Hepatocyte (in vitro differentiated cells): ENCODE results near the gene C14orf180. TPM values are rescaled to one million over a fixed set of nuclear protein-coding genes. Genes with fewer than 3 reads are reported as not detected.

Experiments used
- DNase-seq: peaks from one replicate; pipeline ENCODE4 v3.0.0-alpha.2; 2016; ENCODE audit warnings: low spot score
- H2AFZ ChIP-seq: fragments of 200-600 bp; sonication (generic); 2 replicates; pipeline ENCODE4 v1.6.0; 2016; ENCODE audit warnings: antibody characterized with exemption, mild to moderate bottlenecking
- H3K27ac ChIP-seq: fragments of 200-600 bp; sonication (generic); 2 replicates; pipeline ENCODE4 v1.5.1; 2016; ENCODE audit warnings: mild to moderate bottlenecking
- H3K27me3 ChIP-seq: fragments of 200-600 bp; sonication (generic); 2 replicates; pipeline ENCODE4 v1.6.1; 2016
- H3K36me3 ChIP-seq: fragments of 200-600 bp; sonication (generic); replicated peaks from 2 replicates; pipeline ENCODE4 v1.5.1; 2016; ENCODE audit warnings: low read depth; ENCODE audit not compliant: insufficient read depth
- H3K4me1 ChIP-seq: fragments of 200-600 bp; sonication (generic); 2 replicates; pipeline ENCODE4 v1.5.1; 2016; ENCODE audit warnings: mild to moderate bottlenecking, moderate library complexity; ENCODE audit not compliant: insufficient read depth
- H3K4me2 ChIP-seq: fragments of 200-600 bp; sonication (generic); 2 replicates; pipeline ENCODE4 v1.6.0; 2016
- H3K4me3 ChIP-seq: fragments of 200-600 bp; sonication (generic); 2 replicates; pipeline ENCODE4 v1.5.1; 2016; ENCODE audit warnings: mild to moderate bottlenecking
- H3K79me2 ChIP-seq: fragments of 200-600 bp; sonication (generic); 2 replicates; pipeline ENCODE4 v1.6.0; 2017; ENCODE audit warnings: mild to moderate bottlenecking
- H3K9me2 ChIP-seq: fragments of 200-600 bp; sonication (generic); replicated peaks from 2 replicates; pipeline ENCODE4 v1.6.0; 2017; ENCODE audit warnings: mild to moderate bottlenecking; ENCODE audit not compliant: insufficient read depth
- H3K9me3 ChIP-seq: fragments of 200-600 bp; sonication (generic); 2 replicates; pipeline ENCODE4 v1.5.1; 2016; ENCODE audit warnings: low read depth, mild to moderate bottlenecking
- H4K20me1 ChIP-seq: fragments of 200-600 bp; sonication (generic); 2 replicates; pipeline ENCODE4 v1.6.0; 2016; ENCODE audit warnings: mild to moderate bottlenecking; ENCODE audit not compliant: insufficient read depth, poor library complexity, severe bottlenecking
- EZH2 ChIP-seq: fragments of 200-600 bp; sonication (generic); IDR thresholded peaks from 2 replicates; pipeline ENCODE4 v1.6.1; 2016; ENCODE audit warnings: antibody characterized with exemption, mild to moderate bottlenecking, borderline replicate concordance
- EZH2phosphoT487 ChIP-seq: fragments of 200-600 bp; sonication (generic); IDR thresholded peaks from one replicate; pipeline ENCODE4 v1.6.1; 2018; ENCODE audit warnings: antibody characterized with exemption, mild to moderate bottlenecking, low read depth, moderate library complexity; ENCODE audit not compliant: unreplicated experiment, severe bottlenecking
- WGBS: methylation state at CpG from one replicate; pipeline ENCODE4 v1.1.6; 2016; ENCODE audit warnings: low lambda C conversion rate; ENCODE audit errors: missing lambda C conversion rate; 5-methylcytosine and 5-hydroxymethylcytosine counted together
- polyA plus RNA-seq: library from polyadenylated mRNA; unstranded; fragments of >200 nt; fragmentation: Nextera tagmentation; extraction: Ambion mirVana; gene quantifications from 2 replicates; pipeline ENCODE4 v1.2.1, GENCODE V29; 2016
- total RNA-seq: library from RNA; depleted of rRNA; stranded (reverse); fragments of >200 nt; gene quantifications from 2 replicates; pipeline ENCODE4 v1.2.3, GENCODE V29; 2014
- TF ChIP-seq, protein P1 (sequence below): fragments of 200-600 bp; sonication (generic); IDR thresholded peaks from 2 replicates; pipeline ENCODE4 v1.5.1; 2016; ENCODE audit warnings: antibody characterized with exemption, mild to moderate bottlenecking; ENCODE audit not compliant: poor library complexity

The C14orf180 gene
- total and polyA plus RNA-seq, 2 experiments from 2014 or later, result 1.1 to 1.2 TPM

- Histone ChIP-seq H3K4me2 (peak overlapping the region; percentile 63), H3K27me3 (no peaks in the 10 kb centered on the region), H3K9me3 (no peaks in the 10 kb centered on the region), H3K79me2 (no peaks in the 10 kb centered on the region), H2AFZ (no peak overlapping the region), H3K27ac (peak overlapping the region; percentile 37), H3K4me1 (peaks cover 59% of the 10 kb centered on the region), H3K4me3 (no peak overlapping the region), H3K36me3 (no peaks in the 10 kb centered on the region), H4K20me1 (no peaks in the 10 kb centered on the region), H3K9me2 (no peaks in the 10 kb centered on the region)
- TF ChIP-seq, protein P1, sequence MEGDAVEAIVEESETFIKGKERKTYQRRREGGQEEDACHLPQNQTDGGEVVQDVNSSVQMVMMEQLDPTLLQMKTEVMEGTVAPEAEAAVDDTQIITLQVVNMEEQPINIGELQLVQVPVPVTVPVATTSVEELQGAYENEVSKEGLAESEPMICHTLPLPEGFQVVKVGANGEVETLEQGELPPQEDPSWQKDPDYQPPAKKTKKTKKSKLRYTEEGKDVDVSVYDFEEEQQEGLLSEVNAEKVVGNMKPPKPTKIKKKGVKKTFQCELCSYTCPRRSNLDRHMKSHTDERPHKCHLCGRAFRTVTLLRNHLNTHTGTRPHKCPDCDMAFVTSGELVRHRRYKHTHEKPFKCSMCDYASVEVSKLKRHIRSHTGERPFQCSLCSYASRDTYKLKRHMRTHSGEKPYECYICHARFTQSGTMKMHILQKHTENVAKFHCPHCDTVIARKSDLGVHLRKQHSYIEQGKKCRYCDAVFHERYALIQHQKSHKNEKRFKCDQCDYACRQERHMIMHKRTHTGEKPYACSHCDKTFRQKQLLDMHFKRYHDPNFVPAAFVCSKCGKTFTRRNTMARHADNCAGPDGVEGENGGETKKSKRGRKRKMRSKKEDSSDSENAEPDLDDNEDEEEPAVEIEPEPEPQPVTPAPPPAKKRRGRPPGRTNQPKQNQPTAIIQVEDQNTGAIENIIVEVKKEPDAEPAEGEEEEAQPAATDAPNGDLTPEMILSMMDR, result no peak
- TF ChIP-seq EZH2, result no peak
- no peak for TF ChIP-seq EZH2phosphoT487
- DNase-seq, result no peak
- WGBS, result 87% methylated on average over 8 of the region's 9 CpGs
Observed at GRCh38 chr14:104581521-104581920, 2.0 kb downstream of the C14orf180 start.

DNA sequence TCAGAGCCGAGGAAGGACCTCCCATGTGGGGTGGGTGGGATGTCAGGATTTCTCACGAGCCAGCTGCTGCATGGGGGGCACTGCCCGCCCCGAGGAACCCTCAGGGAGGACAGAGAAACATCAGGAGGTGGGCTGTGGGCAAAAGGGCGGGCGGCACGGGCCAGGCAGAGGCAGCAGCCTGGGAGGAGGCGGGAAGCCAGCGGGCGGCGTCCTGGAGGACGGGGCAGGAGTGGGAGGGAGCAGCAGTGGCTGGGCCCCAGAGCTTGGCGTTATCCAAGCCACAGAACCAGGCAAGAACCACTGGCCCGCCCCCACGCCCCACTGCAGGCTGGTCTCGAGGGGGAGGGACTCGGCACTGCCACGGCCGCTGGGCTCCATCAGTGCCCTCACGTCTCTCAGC lies 2.4 kb downstream of the C14orf180 start:
- Histone ChIP-seq H3K4me1 (peaks cover 59% of the 10 kb centered on the region), H3K79me2 (no peaks in the 10 kb centered on the region), H3K9me3 (no peaks in the 10 kb centered on the region), H3K9me2 (no peaks in the 10 kb centered on the region), H2AFZ (no peak overlapping the region), H4K20me1 (no peaks in the 10 kb centered on the region), H3K4me3 (no peak overlapping the region), H3K27ac (peak overlapping the region; percentile 56), H3K27me3 (no peaks in the 10 kb centered on the region), H3K36me3 (no peaks in the 10 kb centered on the region), H3K4me2 (peak overlapping the region; percentile 63)
- TF ChIP-seq EZH2 (no peak), EZH2phosphoT487 (no peak)
- TF ChIP-seq, protein P1, result no peak
- 90% methylated on average over 19 of the region's 20 CpGs for WGBS
- DNase-seq, result no peak

DNA sequence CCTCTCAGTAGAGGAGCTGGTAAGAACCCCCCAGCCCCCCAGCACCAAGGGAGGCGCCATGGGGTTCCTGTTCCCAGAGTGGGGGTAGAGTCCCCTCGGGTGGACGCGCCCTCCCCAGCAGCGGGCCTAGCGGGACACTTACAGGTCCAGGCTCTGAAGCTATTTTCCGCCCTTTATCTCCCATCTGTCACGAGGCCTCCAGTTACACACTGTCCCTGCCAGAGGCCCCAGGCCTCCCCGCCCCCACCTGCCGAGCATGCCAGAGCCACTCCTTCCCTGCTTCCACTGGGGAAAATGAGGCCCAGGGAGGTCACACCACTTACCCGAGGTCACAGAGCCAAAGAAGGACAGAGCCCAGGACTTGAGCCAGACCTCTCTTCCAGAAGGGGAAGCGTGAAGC lies 3.1 kb downstream of the C14orf180 start:
- Histone ChIP-seq H3K27ac (peak overlapping the region; percentile 56), H3K4me3 (no peak overlapping the region), H3K9me2 (no peaks in the 10 kb centered on the region), H3K36me3 (no peaks in the 10 kb centered on the region), H3K4me2 (peak overlapping the region; percentile 63), H2AFZ (no peak overlapping the region), H3K4me1 (peaks cover 53% of the 10 kb centered on the region), H4K20me1 (no peaks in the 10 kb centered on the region), H3K27me3 (no peaks in the 10 kb centered on the region), H3K79me2 (no peaks in the 10 kb centered on the region), H3K9me3 (no peaks in the 10 kb centered on the region)
- WGBS, result 49% methylated on average over 10 of the region's 12 CpGs
- DNase-seq, result peak; percentile 74
- TF ChIP-seq EZH2 (no peak), EZH2phosphoT487 (no peak)
- TF ChIP-seq, protein P1, result no peak
